Caco-2 (cell line): Measurements from ENCODE around the gene IGFALS. TPM values are rescaled to one million over a fixed set of nuclear protein-coding genes. Genes with fewer than 3 reads are reported as not detected.

Experiments used
- BruUV-seq: library from RNA; stranded (reverse); fragments of 400-500 nt; replicated peaks from 2 replicates; lab custom pipeline; 2021; lab: Mats Ljungman, UMichigan
- CTCF ChIA-PET: fragments of 300-600 bp; sonication (Branson Sonifier 250); formaldehyde crosslinking; loops from one replicate; lab custom pipeline; 2022; ENCODE audit warnings: antibody characterized with exemption; lab: Charles Lee
- POLR2A ChIA-PET: fragments of 300-600 bp; sonication (Branson Sonifier 250); formaldehyde crosslinking; loops from one replicate; lab custom pipeline; 2022; ENCODE audit warnings: antibody characterized with exemption; lab: Charles Lee
- DNase-seq, 2 experiments: peaks; one replicate each; pipeline versions ENCODE4 v3.0.0 to v3.0.0-alpha.2; 2020 to 2022
- H3K27me3 ChIP-seq: replicated peaks from 2 replicates; pipeline ENCODE4 v1.6.0; 2011; ENCODE audit warnings: low read length; ENCODE audit not compliant: control insufficient read depth, insufficient read depth
- H3K36me3 ChIP-seq: 2 replicates; pipeline ENCODE4 v1.5.1; 2011; ENCODE audit warnings: low read length; ENCODE audit not compliant: control insufficient read depth, insufficient read depth
- H3K4me1 ChIP-seq: fragments of 250-450 bp; sonication (Bioruptor Pico); 2 replicates; pipeline ENCODE4 v1.5.1; 2020; ENCODE audit warnings: mild to moderate bottlenecking
- H3K4me3 ChIP-seq: 2 replicates; pipeline ENCODE4 v1.5.1; 2011; ENCODE audit warnings: low read depth, mild to moderate bottlenecking, control low read depth, low read length
- H3K9me3 ChIP-seq: fragments of 250-450 bp; sonication (Bioruptor Pico); 2 replicates; pipeline ENCODE4 v1.5.1; 2020; ENCODE audit warnings: mild to moderate bottlenecking, moderate library complexity
- H3K27ac Mint-ChIP-seq: one replicate; pipeline ENCODE4 v1.8.0; 2022; ENCODE audit warnings: mixed read lengths; ENCODE audit not compliant: unreplicated experiment
- H3K27me3 Mint-ChIP-seq: one replicate; pipeline ENCODE4 v1.8.0; 2022; ENCODE audit warnings: mixed read lengths; ENCODE audit not compliant: insufficient read depth, unreplicated experiment
- H3K36me3 Mint-ChIP-seq: one replicate; pipeline ENCODE4 v1.8.0; 2022; ENCODE audit warnings: mild to moderate bottlenecking, mixed read lengths; ENCODE audit not compliant: insufficient read depth, unreplicated experiment
- H3K4me1 Mint-ChIP-seq: one replicate; pipeline ENCODE4 v1.8.0; 2022; ENCODE audit warnings: low read depth, mixed read lengths; ENCODE audit not compliant: unreplicated experiment
- H3K4me3 Mint-ChIP-seq: one replicate; pipeline ENCODE4 v1.8.0; 2022; ENCODE audit warnings: mild to moderate bottlenecking, moderate library complexity, mixed read lengths; ENCODE audit not compliant: unreplicated experiment
- H3K9me3 Mint-ChIP-seq: one replicate; pipeline ENCODE4 v1.8.0; 2022; ENCODE audit warnings: mixed read lengths; ENCODE audit not compliant: unreplicated experiment
- CTCF ChIP-seq, 2 experiments: fragments of 200-600 bp in 1 of 2; IDR thresholded peaks; 1 replicate in 1 of 2; 2 replicates in 1 of 2; pipeline versions ENCODE4 v1.5.1 to v1.8.0; 2011 to 2022; ENCODE audit warnings: antibody characterized with exemption in 1 of 2, control low read depth in 1 of 2, inconsistent platforms in 1 of 2, low read depth in 1 of 2, low read length in 1 of 2, mild to moderate bottlenecking in 1 of 2, moderate library complexity in 1 of 2; ENCODE audit not compliant: insufficient read depth in 1 of 2, severe bottlenecking in 1 of 2, unreplicated experiment in 1 of 2
- intact Hi-C: fragments of 100-400 bp; cut with micrococcal nuclease; formaldehyde crosslinking; loops from one replicate; pipeline ENCODE4 v1.10.0; 2022; ENCODE audit not compliant: unreplicated experiment
- total RNA-seq: library from RNA; stranded (reverse); gene quantifications from 2 replicates; pipeline ENCODE4 v1.2.3, GENCODE V29; 2022

Gene IGFALS
- total RNA-seq, 1 experiment from 2014 or later = not detected

- no peaks in the 10 kb centered on the region for H3K27me3 ChIP-seq
- POLR2A ChIA-PET = no interaction called here
- TF ChIP-seq CTCF (IDR thresholded peaks at IDR 0.05; ENCODE audit: insufficient read depth in 1 of 2, low read depth in 1 of 2, low read length in 1 of 2, severe bottlenecking in 1 of 2, unreplicated experiment in 1 of 2) = no peak
- H3K9me3 Mint-ChIP-seq = no peaks in the 10 kb centered on the region
- peaks cover 83% of the 10 kb centered on the region for H3K36me3 Mint-ChIP-seq
- no peaks in the 10 kb centered on the region for H3K9me3 ChIP-seq
- CTCF ChIA-PET = no interaction called here
- intact Hi-C loops = loop anchor here (5.0 kb wide), 1 partner anchor 42 kb away; no protein-coding TSS in a partner anchor
- BruUV-seq = no TSS peak
- H3K4me3 Mint-ChIP-seq = peak overlapping the region; percentile 86
- 0 out of 2 replicates have a peak, but pooled peaks cover under 1% of the 10 kb centered on the region for H3K36me3 ChIP-seq
- H3K4me1 Mint-ChIP-seq = peaks cover 8% of the 10 kb centered on the region
- no peaks in the 10 kb centered on the region for H3K27me3 Mint-ChIP-seq
- H3K27ac Mint-ChIP-seq = peak overlapping the region; percentile 81
- H3K4me3 ChIP-seq = no peak overlapping the region
- H3K4me1 ChIP-seq = peaks cover 7% of the 10 kb centered on the region
- DNase-seq = no peak
Measured at GRCh38 chr16:1779741-1780676, 13.5 kb downstream of the IGFALS start.

- no peaks in the 10 kb centered on the region for H3K27me3 ChIP-seq
- peaks cover 13% of the 10 kb centered on the region for H3K4me1 ChIP-seq
- Mint-ChIP-seq H3K4me1 (peaks cover 8% of the 10 kb centered on the region), H3K4me3 (peak overlapping the region; percentile 54), H3K9me3 (no peaks in the 10 kb centered on the region), H3K36me3 (peaks cover 84% of the 10 kb centered on the region), H3K27ac (peak overlapping the region; percentile 48), H3K27me3 (no peaks in the 10 kb centered on the region)
- DNase-seq = no peak
- no TSS peak for BruUV-seq
- ChIA-PET CTCF (no interaction called here), POLR2A (no interaction called here)
- intact Hi-C loops = no loop called here
- H3K9me3 ChIP-seq = no peaks in the 10 kb centered on the region
- no peak overlapping the region for H3K4me3 ChIP-seq
- TF ChIP-seq CTCF (IDR thresholded peaks at IDR 0.05; ENCODE audit: insufficient read depth in 1 of 2, low read depth in 1 of 2, low read length in 1 of 2, severe bottlenecking in 1 of 2, unreplicated experiment in 1 of 2) = no peak
- no peaks in the 10 kb centered on the region for H3K36me3 ChIP-seq
Measured at GRCh38 chr16:1779234-1779701, 14.2 kb downstream of the IGFALS start.

DNA sequence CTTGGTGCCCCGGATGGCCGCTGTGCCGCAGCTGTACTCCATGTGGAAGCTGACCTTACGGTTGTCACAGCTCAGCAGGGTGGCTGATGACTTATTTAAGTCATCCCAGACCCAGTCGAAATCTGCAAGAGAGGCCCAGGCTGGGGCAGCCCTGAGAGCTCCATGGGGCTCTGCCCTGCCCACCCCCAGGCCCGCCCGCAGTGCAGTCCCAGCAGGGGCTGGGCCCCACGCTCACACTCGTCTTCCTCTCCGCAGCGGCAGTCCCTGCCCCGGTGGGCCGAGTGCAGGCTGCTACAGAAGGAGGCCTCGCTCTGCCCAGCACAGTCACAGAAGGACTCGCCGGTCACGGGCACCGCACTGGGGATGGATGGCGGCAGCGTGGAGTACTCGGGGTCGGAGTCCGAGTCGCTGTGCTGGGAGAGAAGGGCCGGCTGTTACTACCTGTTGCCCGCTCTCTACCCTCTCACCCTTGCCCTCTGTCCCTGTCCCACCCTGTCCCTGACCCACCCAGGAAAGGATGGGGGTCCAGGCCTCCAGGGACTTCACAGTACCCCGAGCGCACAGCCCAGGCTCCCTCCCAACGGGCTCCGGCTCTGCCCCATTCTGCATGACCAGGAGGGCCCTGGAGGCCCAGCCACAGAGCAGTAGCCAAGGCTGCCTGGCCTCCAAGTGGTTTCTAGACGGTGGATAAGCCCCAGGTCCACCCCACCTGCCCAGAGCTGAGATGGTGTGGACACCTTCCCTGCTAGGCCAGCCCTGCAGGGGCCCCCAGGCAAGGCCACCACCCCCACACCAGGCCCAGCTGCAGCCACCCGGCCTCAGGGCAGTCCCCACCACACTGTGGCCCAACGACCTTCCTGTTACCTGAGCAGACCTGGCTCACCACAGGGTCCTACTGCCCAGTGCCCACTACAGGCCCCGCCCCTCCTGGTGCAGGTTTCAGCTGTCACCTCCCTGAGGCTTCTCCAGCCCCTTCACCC is 15.0 kb downstream of the IGFALS start:
- no peak for DNase-seq
- Histone ChIP-seq H3K4me3 (no peak overlapping the region), H3K9me3 (no peaks in the 10 kb centered on the region), H3K4me1 (peaks cover 15% of the 10 kb centered on the region), H3K27me3 (no peaks in the 10 kb centered on the region), H3K36me3 (no peaks in the 10 kb centered on the region)
- Mint-ChIP-seq H3K4me3 (peak overlapping the region; percentile 54), H3K27me3 (no peaks in the 10 kb centered on the region), H3K27ac (peak overlapping the region; percentile 48), H3K4me1 (peaks cover 8% of the 10 kb centered on the region), H3K9me3 (no peaks in the 10 kb centered on the region), H3K36me3 (peaks cover 84% of the 10 kb centered on the region)
- CTCF ChIA-PET = no interaction called here
- POLR2A ChIA-PET = no interaction called here
- TF ChIP-seq CTCF (IDR thresholded peaks at IDR 0.05; ENCODE audit: insufficient read depth in 1 of 2, low read depth in 1 of 2, low read length in 1 of 2, severe bottlenecking in 1 of 2, unreplicated experiment in 1 of 2) = no peak
- BruUV-seq = no TSS peak
- intact Hi-C loops = no loop called here
